ENCODE results near the gene OR1K1. TPM values are rescaled to one million over a fixed set of nuclear protein-coding genes. Genes with fewer than 3 reads are reported as not detected.

Gene OR1K1
- total RNA-seq, 2 experiments from 2014 or later: not detected

GRCh38 chr9:122816163-122816867 is 16.4 kb downstream of the OR1K1 start:
- POLR2A ChIA-PET: interaction anchor here (0.6 to 1.6 kb wide), 3 partner anchors 10 to 214 kb away, joined by 3 to 6 read pairs (median 4); partner anchors contain the start of gene PDCL
- DNase-seq (peak; percentile 65), ATAC-seq (peak; percentile 87)
- CTCF ChIA-PET: interaction anchor here (1.0 to 2.9 kb wide), 4 partner anchors 11 to 718 kb away, joined by 3 to 10 read pairs (median 4); no protein-coding TSS in a partner anchor
- intact Hi-C loops (cut with micrococcal nuclease): loop anchor here (10.0 kb wide), 1 partner anchor 322 kb away; no protein-coding TSS in a partner anchor
- H3K4me1 Mint-ChIP-seq (ENCODE audit: low read depth): peaks cover 35% of the 10 kb centered on the region
- no peaks in the 10 kb centered on the region for H3K27me3 Mint-ChIP-seq
- H3K27ac Mint-ChIP-seq: peak overlapping the region; percentile 89
- H3K9me3 Mint-ChIP-seq: no peaks in the 10 kb centered on the region
- TF ChIP-seq CTCF (IDR thresholded peaks at IDR 0.05): no peak
- peaks cover 23% of the 10 kb centered on the region for H3K36me3 Mint-ChIP-seq (ENCODE audit: low read depth)
- H3K4me3 Mint-ChIP-seq: peak overlapping the region; percentile 40

DNA sequence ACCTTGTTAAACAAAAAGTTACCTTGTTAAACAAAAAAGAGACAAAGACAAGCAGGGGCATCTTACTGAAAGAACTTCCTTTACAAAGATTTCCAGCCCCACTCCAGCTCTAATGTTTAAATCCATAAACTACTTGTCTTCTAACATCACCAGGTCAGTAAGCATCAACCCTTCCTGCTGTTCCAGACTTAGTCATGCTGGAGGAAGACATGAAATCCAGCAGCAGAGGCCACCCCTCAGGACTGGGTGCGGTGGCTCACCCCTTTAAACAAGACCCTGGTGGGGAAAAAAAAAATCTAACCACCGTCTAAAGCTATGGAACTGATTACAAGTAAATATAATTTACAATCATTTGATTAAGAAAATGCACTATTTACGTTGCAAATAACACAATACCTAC is 19.4 kb downstream of the OR1K1 start:
- Mint-ChIP-seq H3K4me1 (ENCODE audit: low read depth) (peaks cover 42% of the 10 kb centered on the region), H3K9me3 (no peaks in the 10 kb centered on the region), H3K36me3 (ENCODE audit: low read depth) (peaks cover 25% of the 10 kb centered on the region), H3K27me3 (no peaks in the 10 kb centered on the region), H3K4me3 (no peak overlapping the region), H3K27ac (peak overlapping the region; percentile 30)
- TF ChIP-seq CTCF (IDR thresholded peaks at IDR 0.05): no peak
- CTCF ChIA-PET: interaction anchor here (1.2 to 1.7 kb wide), 3 partner anchors 9 to 321 kb away, joined by 3 to 4 read pairs (median 3); no protein-coding TSS in a partner anchor
- no peak for DNase-seq
- intact Hi-C loops (cut with micrococcal nuclease): loop anchor here (10.0 kb wide), 1 partner anchor 325 kb away; no protein-coding TSS in a partner anchor
- POLR2A ChIA-PET: no interaction called here
- no peak for ATAC-seq

DNA sequence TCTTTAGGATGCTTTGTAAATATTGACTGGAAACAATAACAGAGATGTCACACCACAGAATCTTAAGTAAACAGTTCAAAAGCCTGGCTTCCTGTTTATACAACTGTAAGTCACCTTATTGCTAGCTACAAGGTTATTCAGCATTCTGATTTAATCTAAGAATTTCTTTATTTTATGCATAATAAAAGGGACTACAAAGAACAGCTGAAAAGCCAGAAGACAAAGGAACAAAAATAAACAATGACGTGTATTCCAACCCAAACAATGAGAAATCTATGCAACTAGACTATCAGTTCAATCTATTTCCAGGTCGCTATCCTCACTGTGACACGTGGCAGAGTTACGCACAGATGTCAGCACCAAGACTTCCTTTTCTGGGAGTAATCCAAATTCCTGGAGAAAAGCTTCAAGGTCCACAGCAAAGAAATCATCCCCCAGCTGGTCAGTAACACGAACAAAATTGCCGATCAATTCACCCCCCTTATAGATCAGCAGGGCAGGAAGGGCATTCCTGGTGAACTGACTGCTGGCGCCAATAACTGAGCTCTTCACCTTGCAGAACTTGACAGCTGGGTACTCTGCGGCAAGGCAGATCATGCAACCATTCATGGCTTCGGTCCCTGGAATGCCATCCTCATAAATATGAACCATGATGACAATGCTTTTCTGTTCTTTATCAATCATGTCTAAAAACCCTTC is 20.0 kb downstream of the OR1K1 start:
- Mint-ChIP-seq H3K4me1 (ENCODE audit: low read depth) (peaks cover 42% of the 10 kb centered on the region), H3K27ac (peak overlapping the region; percentile 30)
- intact Hi-C loops (cut with micrococcal nuclease): loop anchor here (10.0 kb wide), 1 partner anchor 325 kb away; no protein-coding TSS in a partner anchor

DNA sequence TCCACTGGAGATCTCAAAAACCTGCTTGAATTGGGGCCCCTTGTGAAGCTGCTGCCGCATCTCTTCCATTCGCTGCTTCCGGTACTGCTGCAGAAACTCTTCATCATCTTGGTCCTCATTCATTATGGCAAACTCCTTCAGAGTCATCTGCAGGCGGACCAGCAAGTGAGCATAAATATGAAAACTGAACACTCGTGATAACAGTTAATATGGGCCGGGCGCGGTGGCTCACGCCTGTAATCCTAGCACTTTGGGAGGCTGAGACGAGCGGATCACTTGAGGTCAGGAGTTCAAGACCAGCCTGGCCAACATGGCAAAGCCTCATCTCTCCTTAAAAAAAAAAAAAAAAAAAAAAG is 20.5 kb downstream of the OR1K1 start:
- Mint-ChIP-seq H3K9me3 (no peaks in the 10 kb centered on the region), H3K4me1 (ENCODE audit: low read depth) (peaks cover 45% of the 10 kb centered on the region), H3K27me3 (no peaks in the 10 kb centered on the region), H3K36me3 (ENCODE audit: low read depth) (peaks cover 25% of the 10 kb centered on the region), H3K4me3 (no peak overlapping the region), H3K27ac (no peak overlapping the region)
- CTCF ChIA-PET: interaction anchor here (1.3 to 2.0 kb wide), 3 partner anchors 10 to 322 kb away, joined by 3 to 7 read pairs (median 4); no protein-coding TSS in a partner anchor
- intact Hi-C loops (cut with micrococcal nuclease): no loop called here
- DNase-seq (no peak), ATAC-seq (no peak)
- TF ChIP-seq CTCF (IDR thresholded peaks at IDR 0.05): no peak
- POLR2A ChIA-PET: interaction anchor here (1.2 kb wide), 1 partner anchor 8 kb away, joined by 4 read pairs; the partner anchor contains the start of gene PDCL

More for the DNA sequence above, 20.0 kb downstream of the OR1K1 start:
- H3K4me3 Mint-ChIP-seq: no peak overlapping the region
- TF ChIP-seq CTCF (IDR thresholded peaks at IDR 0.05): no peak
- POLR2A ChIA-PET: interaction anchor here (1.2 kb wide), 1 partner anchor 9 kb away, joined by 4 read pairs; the partner anchor contains the start of gene PDCL
- no peaks in the 10 kb centered on the region for H3K9me3 Mint-ChIP-seq
- H3K27me3 Mint-ChIP-seq: no peaks in the 10 kb centered on the region
- CTCF ChIA-PET: interaction anchor here (1.3 to 2.0 kb wide), 3 partner anchors 9 to 321 kb away, joined by 3 to 7 read pairs (median 4); no protein-coding TSS in a partner anchor
- peaks cover 25% of the 10 kb centered on the region for H3K36me3 Mint-ChIP-seq (ENCODE audit: low read depth)
- no peak for ATAC-seq
- DNase-seq: no peak

Measured in activated CD8-positive, alpha-beta T cell treated with anti-CD3 and anti-CD28 coated beads for 36 hours (primary cell).